ENCODE results near the gene PARVB.

DNA sequence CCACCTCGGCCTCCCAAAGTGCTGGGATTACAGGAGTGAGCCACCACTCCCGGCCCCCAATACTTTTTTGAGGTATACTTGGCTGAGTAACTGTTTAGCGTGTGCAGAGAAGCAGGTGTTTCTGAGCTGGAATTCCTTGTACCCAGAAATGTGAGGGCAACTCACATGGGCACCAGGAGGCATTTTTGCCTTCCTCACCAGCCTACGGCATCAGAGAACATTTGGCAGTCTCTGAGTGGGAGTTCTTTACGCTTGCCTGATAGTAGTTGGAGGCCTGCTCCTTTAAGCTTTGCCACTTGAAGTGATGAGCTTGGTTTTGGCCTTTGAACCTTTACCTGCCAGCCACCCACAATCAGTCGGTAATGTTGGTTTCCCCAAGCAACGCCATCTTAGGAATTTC, 9.2 kb downstream of the PARVB start:
- TF ChIP-seq EZH2phosphoT487 (IDR thresholded peaks at IDR 0.05; ENCODE audit: low read depth, severe bottlenecking, unreplicated experiment) = no peak
- TF ChIP-seq, protein P1, sequence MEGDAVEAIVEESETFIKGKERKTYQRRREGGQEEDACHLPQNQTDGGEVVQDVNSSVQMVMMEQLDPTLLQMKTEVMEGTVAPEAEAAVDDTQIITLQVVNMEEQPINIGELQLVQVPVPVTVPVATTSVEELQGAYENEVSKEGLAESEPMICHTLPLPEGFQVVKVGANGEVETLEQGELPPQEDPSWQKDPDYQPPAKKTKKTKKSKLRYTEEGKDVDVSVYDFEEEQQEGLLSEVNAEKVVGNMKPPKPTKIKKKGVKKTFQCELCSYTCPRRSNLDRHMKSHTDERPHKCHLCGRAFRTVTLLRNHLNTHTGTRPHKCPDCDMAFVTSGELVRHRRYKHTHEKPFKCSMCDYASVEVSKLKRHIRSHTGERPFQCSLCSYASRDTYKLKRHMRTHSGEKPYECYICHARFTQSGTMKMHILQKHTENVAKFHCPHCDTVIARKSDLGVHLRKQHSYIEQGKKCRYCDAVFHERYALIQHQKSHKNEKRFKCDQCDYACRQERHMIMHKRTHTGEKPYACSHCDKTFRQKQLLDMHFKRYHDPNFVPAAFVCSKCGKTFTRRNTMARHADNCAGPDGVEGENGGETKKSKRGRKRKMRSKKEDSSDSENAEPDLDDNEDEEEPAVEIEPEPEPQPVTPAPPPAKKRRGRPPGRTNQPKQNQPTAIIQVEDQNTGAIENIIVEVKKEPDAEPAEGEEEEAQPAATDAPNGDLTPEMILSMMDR (IDR thresholded peaks at IDR 0.05; ENCODE audit: poor library complexity) = no peak
- no peak for TF ChIP-seq EZH2 (IDR thresholded peaks at IDR 0.05; ENCODE audit: borderline replicate concordance)
